ENCODE measurements around the gene MUC2.

Gene MUC2

GRCh38 chr11:1052133-1053011 is 22.3 kb upstream of the MUC2 start:
- DNase-seq = no peak

DNA sequence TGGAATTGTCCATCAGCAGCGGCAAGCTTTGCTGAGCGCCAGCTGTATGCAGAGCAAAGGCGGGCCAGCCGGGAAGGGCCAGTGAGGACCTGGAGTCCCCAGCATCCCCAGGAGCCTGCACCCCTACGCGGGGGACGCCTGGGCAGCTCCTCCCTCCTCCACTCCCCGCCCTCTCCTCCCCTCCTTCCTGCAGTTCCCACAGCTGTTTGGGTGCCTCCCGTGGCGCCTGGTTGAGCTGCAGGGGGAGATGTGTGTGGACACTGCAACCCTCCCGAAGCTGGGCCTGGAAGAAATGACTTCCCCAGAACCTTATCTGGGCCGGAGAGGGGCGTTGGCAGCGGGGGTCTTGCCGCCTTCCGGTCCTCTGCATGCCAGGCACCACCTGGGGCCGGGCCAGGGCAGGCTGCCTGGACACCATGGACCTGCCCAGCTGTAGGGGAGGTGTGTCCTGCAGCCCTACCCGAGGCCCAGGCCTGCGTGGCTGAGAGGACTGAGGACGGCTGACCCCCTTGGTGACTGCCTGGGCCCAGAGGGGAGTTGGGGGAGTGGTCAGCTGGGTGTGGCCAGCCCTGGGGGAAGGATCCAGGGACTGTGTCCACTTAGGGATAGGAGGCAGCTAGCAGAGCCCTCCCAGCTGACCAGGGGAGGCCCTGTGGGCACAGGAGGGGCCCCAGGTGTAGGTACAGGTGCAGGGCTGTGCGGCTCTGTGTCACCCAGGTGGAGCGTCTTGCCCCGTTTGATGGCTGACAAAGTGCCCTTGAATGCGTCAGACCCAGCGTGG is 21.4 kb upstream of the MUC2 start:
- no peak for DNase-seq

DNA sequence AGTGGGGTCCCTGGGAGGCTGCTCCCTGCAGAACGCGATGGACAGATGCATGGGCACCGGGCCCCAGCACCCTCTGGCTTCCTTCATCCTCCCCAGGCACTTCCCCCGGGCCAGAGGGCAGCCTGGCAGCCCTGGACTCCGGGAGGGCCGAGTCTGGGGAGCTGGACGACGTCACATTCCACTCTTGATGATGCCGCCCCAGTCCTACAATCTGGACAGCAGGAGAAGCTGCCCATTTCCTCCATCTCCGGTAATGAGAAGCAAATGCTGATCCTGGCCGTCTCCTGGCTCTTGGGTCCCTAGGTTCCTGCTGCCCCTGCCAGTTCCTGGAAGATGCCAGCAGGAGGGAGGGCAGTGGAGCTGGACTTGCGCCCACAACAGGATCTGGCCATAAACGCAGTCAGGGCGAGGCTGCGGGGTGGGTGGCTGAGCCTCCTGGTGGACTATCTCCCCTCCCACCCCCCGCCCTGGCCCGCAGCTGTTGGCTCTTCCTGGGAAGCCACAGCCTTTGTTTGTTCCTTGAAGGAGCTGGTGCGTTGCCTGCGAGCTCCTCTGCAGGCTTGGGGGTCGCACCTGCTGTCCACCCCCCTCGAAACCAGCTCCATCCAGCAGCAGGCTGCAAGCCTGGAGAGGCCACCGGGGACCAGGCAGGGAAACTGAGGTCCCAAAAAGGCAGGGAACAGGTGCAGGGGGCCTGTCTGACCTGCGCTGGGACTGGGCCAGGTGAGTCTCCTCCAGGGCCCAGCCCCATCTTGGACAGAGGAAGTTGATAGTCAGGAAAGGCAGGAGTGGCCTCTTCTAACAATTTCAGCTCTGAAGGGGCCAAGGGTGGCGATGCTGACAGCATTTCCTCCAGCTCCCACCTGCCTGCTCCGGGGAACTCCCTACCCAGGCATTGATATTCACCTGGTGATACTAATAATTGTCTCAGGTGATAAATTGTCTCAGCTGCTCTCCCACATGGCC is 20.2 kb upstream of the MUC2 start:
- DNase-seq = peak; percentile 10

DNA sequence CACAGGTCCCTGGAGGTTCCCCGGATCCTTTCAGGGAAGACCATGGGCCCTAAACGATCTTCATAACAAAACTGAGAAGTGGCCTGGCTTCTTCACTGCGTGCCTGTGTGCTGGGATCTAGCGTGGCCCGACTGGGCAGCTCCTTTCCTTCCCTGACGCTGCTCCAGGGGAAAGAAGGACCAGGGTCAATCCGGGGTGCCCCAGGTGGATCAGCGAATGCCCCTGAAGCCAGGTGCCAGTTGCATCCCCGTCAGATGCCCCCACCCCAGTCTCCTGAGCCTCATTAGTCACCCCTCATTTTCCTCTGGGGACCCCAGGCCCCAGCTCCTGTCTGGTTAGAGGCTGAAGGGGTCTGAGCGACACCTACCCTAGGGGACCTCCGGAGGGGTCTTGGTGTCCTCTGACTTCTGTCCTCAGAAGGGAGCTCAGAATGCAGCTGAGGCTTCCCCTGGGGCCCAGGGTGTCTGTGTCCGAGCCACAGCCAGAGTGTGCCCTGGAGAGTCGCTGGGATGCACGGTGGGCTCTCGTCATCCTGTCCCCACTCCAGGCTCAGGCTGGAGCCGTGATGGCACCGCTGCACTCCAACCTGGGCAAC is 19.5 kb upstream of the MUC2 start:
- no peak for DNase-seq

- DNase-seq = no peak
Measured at GRCh38 chr11:1055990-1056771, 18.5 kb upstream of the MUC2 start.

DNA sequence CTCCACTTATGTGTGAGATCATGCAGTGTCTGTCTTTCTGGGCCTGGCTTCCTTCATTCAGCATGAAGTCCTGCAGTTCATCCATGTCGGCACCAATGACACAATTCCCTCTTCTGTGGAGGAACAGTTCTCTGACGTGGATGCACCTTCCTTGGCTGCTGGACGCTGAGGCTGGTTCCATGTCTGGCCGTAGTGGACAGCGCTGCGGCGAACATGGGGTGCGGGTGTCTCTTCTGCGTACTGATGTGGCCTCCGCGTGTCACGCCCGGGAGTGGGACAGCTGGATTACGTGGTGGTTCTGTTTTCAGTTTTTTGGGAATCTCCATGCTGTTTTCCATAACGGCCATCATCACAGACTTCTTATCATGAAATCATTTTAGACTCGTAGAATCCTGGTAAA is 16.9 kb upstream of the MUC2 start:
- DNase-seq = no peak

DNA sequence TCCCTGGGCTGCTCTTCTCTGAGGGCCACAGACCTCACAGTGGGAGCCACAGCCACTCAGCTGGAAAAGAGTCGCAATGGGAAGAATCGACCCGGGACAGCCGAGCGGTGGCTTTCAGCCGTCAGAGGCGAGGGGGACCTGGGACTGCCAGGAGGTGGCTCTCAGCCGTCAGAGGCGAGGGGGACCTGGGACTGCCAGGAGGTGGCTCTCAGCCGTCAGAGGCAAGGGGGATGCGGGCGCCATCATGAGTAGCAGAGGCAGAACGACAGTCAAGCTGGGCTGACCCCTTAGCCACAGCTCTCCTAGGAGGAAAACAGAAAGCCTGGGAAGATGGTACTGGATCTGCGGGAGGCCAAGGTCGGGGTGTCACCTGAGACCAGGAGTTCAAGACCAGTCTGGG is 14.9 kb upstream of the MUC2 start:
- no peak for DNase-seq

DNA sequence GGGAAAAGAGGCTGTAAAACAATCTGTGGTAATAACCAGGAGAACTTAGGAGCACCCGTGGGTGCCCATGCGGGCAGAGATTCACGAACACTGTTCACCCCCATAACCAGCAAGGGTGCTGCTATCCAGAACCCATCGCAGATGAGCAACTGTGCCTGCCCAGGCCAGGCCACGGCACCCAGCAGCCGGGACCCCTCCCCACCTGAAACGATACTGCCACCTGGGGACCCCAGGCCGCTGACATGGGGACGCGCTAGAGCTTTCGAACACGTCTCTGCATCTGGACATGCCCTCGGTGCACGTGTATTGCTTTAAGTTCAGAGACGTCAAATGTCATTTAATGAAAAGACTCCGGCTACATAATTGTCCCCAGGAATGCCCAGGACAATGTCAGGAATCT is 14.3 kb upstream of the MUC2 start:
- no peak for DNase-seq

DNA sequence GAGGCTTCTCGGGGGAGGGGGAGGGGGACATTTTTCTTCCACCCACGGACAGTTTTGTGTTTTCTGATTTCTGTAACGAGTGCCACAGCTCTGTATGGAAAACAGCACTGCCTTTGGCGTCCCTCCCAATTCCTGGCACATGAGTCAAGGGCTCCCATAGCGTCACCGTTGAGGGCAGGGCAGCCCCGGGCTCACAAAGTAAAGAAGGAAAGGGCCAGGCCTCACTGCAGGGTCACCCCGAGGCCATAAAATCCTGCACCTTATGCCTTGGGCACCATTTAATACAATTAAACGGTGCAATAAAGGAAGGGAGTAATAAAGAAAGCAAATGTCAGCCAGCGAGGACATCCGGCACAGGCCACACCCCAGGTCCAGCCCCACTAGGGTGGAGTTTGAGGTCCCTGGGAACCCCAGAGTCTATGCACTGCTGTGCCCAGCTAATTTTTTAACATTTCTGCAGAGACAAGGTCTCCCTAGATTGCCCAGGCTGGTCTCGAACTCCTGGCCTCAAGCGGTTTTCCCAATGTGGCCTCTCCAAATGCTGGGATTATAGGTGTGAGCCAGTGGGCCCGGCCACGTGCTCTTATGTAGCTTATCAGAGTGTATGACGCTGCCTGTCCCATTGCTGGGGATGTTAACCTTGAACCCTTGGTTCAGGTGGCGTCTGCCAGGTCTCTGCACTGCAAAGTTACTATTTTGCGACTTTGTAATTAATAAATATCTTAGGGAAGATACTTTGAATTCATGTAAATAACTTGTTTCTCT is 13.6 kb upstream of the MUC2 start:
- peak; percentile 50 for DNase-seq

GRCh38 chr11:1062075-1062820 is 12.4 kb upstream of the MUC2 start:
- DNase-seq = no peak

DNA sequence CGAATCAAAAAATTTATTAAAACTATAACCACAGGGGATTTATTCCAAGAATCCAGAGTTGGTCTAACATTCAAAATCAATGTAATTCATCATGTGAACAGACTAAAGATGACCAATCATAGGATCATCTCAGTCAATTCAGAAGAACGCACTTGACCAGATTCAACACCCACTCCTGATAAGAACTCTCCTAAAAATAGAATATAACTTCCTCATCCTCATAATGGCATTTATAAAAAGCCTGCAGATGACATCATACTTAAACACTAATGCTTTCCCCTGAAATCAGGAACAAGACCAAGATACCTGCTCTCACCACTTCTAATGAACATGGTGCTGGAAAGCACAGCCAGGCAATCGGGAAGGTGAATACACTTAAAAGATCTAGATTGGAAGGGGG is 10.5 kb upstream of the MUC2 start:
- no peak for DNase-seq

DNA sequence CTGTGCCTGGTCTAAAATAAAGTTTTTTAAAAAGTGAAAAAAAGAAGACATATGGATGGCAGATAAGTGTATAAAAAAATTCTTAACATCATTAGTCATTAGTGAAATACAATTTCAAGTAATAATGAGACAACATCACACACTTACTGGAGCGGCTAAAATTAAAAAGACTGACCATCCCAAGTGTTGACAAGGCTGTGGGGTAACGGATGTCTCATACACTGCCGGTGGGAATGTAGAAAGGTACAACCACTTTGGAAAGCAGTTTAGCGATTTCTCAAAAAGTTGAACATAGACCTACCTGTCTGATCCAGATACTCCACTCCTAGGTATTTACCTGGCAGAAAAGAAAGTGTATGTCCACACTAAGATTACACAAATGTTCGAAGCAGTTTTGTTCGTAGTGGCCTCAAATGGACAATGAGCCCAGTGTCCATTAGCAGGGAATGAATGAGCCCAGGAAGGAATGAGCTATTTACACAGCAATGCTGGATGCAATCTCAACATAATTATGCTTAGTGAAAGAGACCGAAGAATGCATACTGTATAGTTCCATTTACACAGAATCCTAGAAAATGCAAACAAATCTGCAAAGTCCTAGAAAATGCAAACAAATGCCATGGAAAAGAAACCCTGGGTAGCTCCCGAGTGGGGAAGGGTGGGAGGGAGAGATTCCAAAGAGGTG is 6.7 kb upstream of the MUC2 start:
- no peak for DNase-seq

GRCh38 chr11:1069740-1070139 is 4.9 kb upstream of the MUC2 start:
- DNase-seq = no peak

GRCh38 chr11:1070594-1071462 is 3.8 kb upstream of the MUC2 start:
- DNase-seq = no peak

- no peak for DNase-seq
Measured at GRCh38 chr11:1071571-1072115, 3.0 kb upstream of the MUC2 start.

- DNase-seq = no peak
Measured at GRCh38 chr11:1072116-1072820, 2.4 kb upstream of the MUC2 start.

DNA sequence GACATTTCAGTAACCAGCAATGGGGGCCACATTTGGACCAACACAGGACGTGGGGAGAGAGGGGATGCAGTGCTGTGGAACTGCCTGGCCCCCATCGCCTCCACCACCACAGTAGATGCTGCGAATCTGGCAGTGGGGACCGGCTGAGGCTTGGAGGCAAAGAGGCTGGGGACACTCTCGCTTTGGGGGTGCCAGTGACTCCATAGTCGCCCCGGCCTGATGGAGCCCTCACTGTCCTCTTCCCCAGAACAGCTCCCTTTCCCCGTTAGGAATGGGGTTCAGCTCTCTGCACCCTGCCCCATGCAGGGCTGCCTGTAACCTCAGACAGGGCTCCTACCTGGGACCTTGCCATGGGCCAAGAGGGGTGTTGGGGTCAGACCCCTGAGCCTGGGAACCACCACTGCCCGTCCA is 1.8 kb upstream of the MUC2 start:
- DNase-seq = no peak

Data from fibroblast of upper back skin (primary cell).